ENCODE results near the gene LRP1B. TPM values are rescaled to one million over a fixed set of nuclear protein-coding genes. Genes with fewer than 3 reads are reported as not detected.

The LRP1B gene
- total RNA-seq, 4 donors from 2014 or later = 3.6 to 10.1 (median 6.1) TPM

DNA sequence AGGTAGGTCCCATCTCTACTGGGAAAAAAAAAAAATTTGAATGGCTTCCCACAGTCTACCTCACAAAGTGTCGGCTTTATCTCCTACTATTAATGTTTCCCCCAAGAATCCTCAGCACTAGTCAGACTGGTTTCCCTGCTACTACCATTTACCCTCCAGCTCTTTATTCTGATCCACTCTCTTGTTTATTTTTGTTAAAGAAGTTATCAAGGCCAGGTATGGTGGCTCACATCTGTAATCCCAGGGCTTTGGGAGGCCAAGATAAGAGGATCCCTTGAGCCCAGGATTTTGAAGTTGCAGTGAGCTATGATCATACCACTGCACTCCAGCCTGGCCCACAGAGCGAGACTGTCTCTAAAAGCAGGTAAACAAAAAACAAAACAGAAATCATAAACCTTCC lies 1275.3 kb downstream of the LRP1B start:
- ATAC-seq (ENCODE audit: low FRiP score) (no peak), DNase-seq (ENCODE audit: low spot score) (no peak)
- no peak for TF ChIP-seq CTCF (IDR thresholded peaks at IDR 0.05)

DNA sequence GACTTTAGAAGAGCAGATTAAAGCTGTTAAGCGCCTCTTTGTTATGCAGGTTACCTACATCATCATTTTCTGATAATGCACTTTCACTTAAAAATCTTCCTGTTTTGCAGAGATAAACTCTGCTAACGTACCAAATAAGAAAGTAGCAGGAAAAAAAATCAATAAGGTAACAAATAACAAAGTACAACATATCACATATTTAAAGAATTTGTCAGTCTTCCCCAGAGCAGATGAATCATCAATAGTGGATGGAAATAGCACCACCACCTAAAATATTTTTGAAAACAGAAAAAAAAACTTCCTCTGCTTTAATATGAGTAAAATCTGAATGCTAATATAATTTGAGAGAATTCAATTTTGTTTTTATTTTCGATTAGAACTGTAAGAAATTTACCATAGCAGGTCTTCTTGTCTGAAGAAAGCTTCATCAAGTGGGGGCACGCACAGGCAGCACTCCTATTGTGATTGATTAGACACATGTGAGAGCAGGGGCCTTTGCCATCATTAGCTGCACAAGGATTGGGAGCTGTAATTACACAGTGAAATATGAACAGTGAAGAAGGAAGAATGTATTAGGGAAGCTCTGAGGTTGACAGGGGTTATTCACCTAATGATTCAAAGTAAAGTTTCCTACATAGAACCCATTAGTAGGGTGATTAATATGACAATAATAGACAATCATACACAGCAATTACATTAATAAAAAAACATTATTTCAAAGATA lies 1279.4 kb downstream of the LRP1B start:
- ATAC-seq (ENCODE audit: low FRiP score) (no peak), DNase-seq (ENCODE audit: low spot score) (no peak)
- no peak for TF ChIP-seq CTCF (IDR thresholded peaks at IDR 0.05)

- no peak for TF ChIP-seq CTCF (IDR thresholded peaks at IDR 0.05)
- ATAC-seq (ENCODE audit: low FRiP score) (no peak), DNase-seq (ENCODE audit: low spot score) (no peak)
These were observed 1287.6 kb downstream of the LRP1B start for GRCh38 chr2:140843186-140843585.

- no peak for DNase-seq (ENCODE audit: low spot score)
- no peak for TF ChIP-seq CTCF (IDR thresholded peaks at IDR 0.05)
- no peak for ATAC-seq (ENCODE audit: low FRiP score)
These were observed 1288.7 kb downstream of the LRP1B start for GRCh38 chr2:140842110-140842509.

DNA sequence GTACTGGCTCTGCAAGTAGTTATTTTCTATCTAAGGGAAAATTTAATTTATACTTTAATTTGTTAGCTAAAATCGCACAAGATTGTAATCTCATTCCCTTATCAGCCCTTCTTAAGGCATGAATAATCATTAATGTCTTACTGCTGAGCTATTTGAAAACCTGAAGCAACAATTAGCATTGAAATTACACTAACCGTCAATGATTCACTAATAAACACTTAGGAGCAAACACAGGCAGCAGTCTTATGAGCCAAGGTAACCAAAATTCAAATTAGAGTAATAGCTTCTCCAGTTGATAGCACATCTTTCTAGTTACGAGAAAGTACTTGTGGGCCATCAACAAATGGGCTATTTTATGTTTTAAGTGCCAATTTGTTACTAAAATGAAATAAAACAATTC lies 1289.7 kb downstream of the LRP1B start:
- DNase-seq (ENCODE audit: low spot score) (no peak), ATAC-seq (ENCODE audit: low FRiP score) (no peak)
- no peak for TF ChIP-seq CTCF (IDR thresholded peaks at IDR 0.05)

DNA sequence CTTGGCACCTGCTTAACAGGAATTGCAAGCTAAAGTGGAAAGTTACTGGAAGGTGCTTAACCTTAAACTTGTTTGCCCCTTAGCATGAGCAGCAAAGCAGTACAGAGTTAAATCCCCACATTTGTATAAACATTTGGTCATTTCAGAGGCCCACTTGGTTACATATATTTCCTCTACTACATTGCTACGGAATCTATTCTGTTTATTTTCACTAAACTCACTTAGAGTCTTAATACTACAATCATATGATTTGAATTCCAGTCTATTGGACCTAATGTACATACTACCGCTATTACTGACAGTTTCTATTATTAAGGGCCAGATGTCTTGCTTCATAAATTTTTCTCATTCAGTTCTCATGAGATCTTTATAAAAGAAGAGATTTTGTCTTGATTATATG lies 1294.0 kb downstream of the LRP1B start:
- DNase-seq (ENCODE audit: low spot score) (no peak), ATAC-seq (ENCODE audit: low FRiP score) (no peak)
- no peak for TF ChIP-seq CTCF (IDR thresholded peaks at IDR 0.05)

- no peak for TF ChIP-seq CTCF (IDR thresholded peaks at IDR 0.05)
These were observed 1295.7 kb downstream of the LRP1B start for GRCh38 chr2:140835079-140835478.

More at GRCh38 chr2:140835079-140835478, 1295.7 kb downstream of the LRP1B start:
- ATAC-seq (ENCODE audit: low FRiP score) (no peak), DNase-seq (ENCODE audit: low spot score) (no peak)

All from omental fat pad (tissue), 4 donors.